HEK293 (cell line): ENCODE results near the gene MFSD2B.

Source experiments
- CTCF ChIA-PET: fragments of 350-600 bp; formaldehyde crosslinking; extraction: SDS; loops from one replicate; lab custom pipeline; 2021; ENCODE audit warnings: antibody characterized with exemption; lab: Yijun Ruan, JAX
- POLR2A ChIA-PET: fragments of 300-600 bp; formaldehyde crosslinking; extraction: SDS; loops from one replicate; lab custom pipeline; 2020; ENCODE audit warnings: antibody characterized with exemption, inconsistent platforms; lab: Yijun Ruan, JAX
- H3K27ac ChIP-seq: fragments of 200-500 bp; sonication (Bioruptor generic); 2 replicates; pipeline ENCODE4 v1.5.1; 2014; ENCODE audit warnings: low read depth, low read length, control low read depth, inconsistent platforms; ENCODE audit errors: extremely low read depth
- H3K36me3 ChIP-seq, 2 experiments: fragments of 200-500 bp in 1 of 2; sonication (Bioruptor generic) in 1 of 2; 1 replicate in 1 of 2; 2 replicates in 1 of 2; pipeline ENCODE4 v1.5.1; 2014 to 2017; ENCODE audit warnings: inconsistent platforms in 2 of 2, low read length in 2 of 2; ENCODE audit not compliant: control insufficient read depth in 2 of 2, insufficient read depth in 1 of 2
- H3K4me1 ChIP-seq: fragments of 200-500 bp; sonication (Bioruptor generic); 2 replicates; pipeline ENCODE4 v1.5.1; 2014; ENCODE audit warnings: mild to moderate bottlenecking, low read length, inconsistent platforms; ENCODE audit not compliant: control insufficient read depth, insufficient read depth
- H3K4me3 ChIP-seq: 2 replicates; pipeline ENCODE4 v1.5.1; 2011; ENCODE audit warnings: low read depth, mild to moderate bottlenecking, control low read depth, low read length, moderate library complexity
- H3K9me3 ChIP-seq: fragments of 200-500 bp; sonication (Bioruptor generic); 2 replicates; pipeline ENCODE4 v1.5.1; 2014; ENCODE audit warnings: low read depth, low read length, inconsistent platforms; ENCODE audit not compliant: control insufficient read depth, insufficient read depth
- FEZF1 ChIP-seq: fragments of 450-650 bp; formaldehyde crosslinking; IDR thresholded peaks from 2 replicates; pipeline ENCODE4 v1.5.1; 2016; ENCODE audit warnings: missing biosample characterization, missing genetic modification characterization
- INSM2 ChIP-seq: fragments of 450-650 bp; formaldehyde crosslinking; IDR thresholded peaks from 2 replicates; pipeline ENCODE4 v1.5.1; 2016; ENCODE audit warnings: missing biosample characterization, missing genetic modification characterization
- KLF1 ChIP-seq: fragments of 450-650 bp; formaldehyde crosslinking; IDR thresholded peaks from 2 replicates; pipeline ENCODE4 v1.5.1; 2016; ENCODE audit warnings: missing biosample characterization, missing genetic modification characterization
- PRDM1 ChIP-seq: fragments of 450-650 bp; formaldehyde crosslinking; IDR thresholded peaks from 2 replicates; pipeline ENCODE4; 2016; ENCODE audit warnings: missing biosample characterization, missing genetic modification characterization
- RBAK ChIP-seq: fragments of 450-650 bp; formaldehyde crosslinking; IDR thresholded peaks from 2 replicates; pipeline ENCODE4 v1.5.1; 2016; ENCODE audit warnings: missing biosample characterization, missing genetic modification characterization
- ZBTB17 ChIP-seq: fragments of 450-650 bp; formaldehyde crosslinking; IDR thresholded peaks from 2 replicates; pipeline ENCODE4 v1.5.1; 2016; ENCODE audit warnings: missing biosample characterization, missing genetic modification characterization
- ZBTB8A ChIP-seq: fragments of 450-650 bp; formaldehyde crosslinking; IDR thresholded peaks from 2 replicates; pipeline ENCODE4 v1.5.1; 2016; ENCODE audit warnings: missing biosample characterization, missing genetic modification characterization
- ZFP69B ChIP-seq: fragments of 450-650 bp; formaldehyde crosslinking; IDR thresholded peaks from 2 replicates; pipeline ENCODE4 v1.5.1; 2016; ENCODE audit warnings: missing biosample characterization, missing genetic modification characterization
- ZNF155 ChIP-seq: fragments of 450-650 bp; formaldehyde crosslinking; IDR thresholded peaks from 2 replicates; pipeline ENCODE4 v1.5.1; 2016; ENCODE audit warnings: missing biosample characterization, missing genetic modification characterization
- ZNF157 ChIP-seq: fragments of 450-650 bp; formaldehyde crosslinking; IDR thresholded peaks from 2 replicates; pipeline ENCODE4 v1.5.1; 2016; ENCODE audit warnings: missing biosample characterization, missing genetic modification characterization
- ZNF266 ChIP-seq: fragments of 450-650 bp; formaldehyde crosslinking; IDR thresholded peaks from 2 replicates; pipeline ENCODE4 v1.5.1; 2016; ENCODE audit warnings: missing biosample characterization, missing genetic modification characterization, low read depth
- ZNF274 ChIP-seq, 2 experiments: fragments of 200-500 bp in 1 of 2; fragments of 450-650 bp in 1 of 2; sonication (Bioruptor generic) in 1 of 2; formaldehyde crosslinking in 1 of 2; IDR thresholded peaks; 2 replicates each; pipeline versions ENCODE4 v1.5.1 to v1.6.1; 2014 to 2016; ENCODE audit warnings: borderline replicate concordance in 1 of 2, inconsistent platforms in 1 of 2, low read length in 1 of 2, missing biosample characterization in 1 of 2, missing genetic modification characterization in 1 of 2
- ZNF350 ChIP-seq: fragments of 450-650 bp; formaldehyde crosslinking; IDR thresholded peaks from 2 replicates; pipeline ENCODE4 v1.5.0; 2017; ENCODE audit warnings: missing biosample characterization, mild to moderate bottlenecking, missing genetic modification characterization
- ZNF416 ChIP-seq: fragments of 450-650 bp; formaldehyde crosslinking; IDR thresholded peaks from 2 replicates; pipeline ENCODE4 v1.5.1; 2016; ENCODE audit warnings: missing biosample characterization, missing genetic modification characterization
- ZNF549 ChIP-seq: fragments of 450-650 bp; IDR thresholded peaks from 2 replicates; pipeline ENCODE4 v1.5.1; 2018; ENCODE audit warnings: missing biosample characterization, missing genetic modification characterization, mild to moderate bottlenecking, inconsistent platforms, moderate library complexity
- ZNF585B ChIP-seq: fragments of 450-650 bp; formaldehyde crosslinking; IDR thresholded peaks from 2 replicates; pipeline ENCODE4 v1.5.1; 2016; ENCODE audit warnings: missing biosample characterization, missing genetic modification characterization
- ZNF654 ChIP-seq: fragments of 450-650 bp; formaldehyde crosslinking; IDR thresholded peaks from 2 replicates; pipeline ENCODE4 v1.5.1; 2016; ENCODE audit warnings: low read depth, missing biosample characterization, missing genetic modification characterization
- ZNF658 ChIP-seq: fragments of 450-650 bp; formaldehyde crosslinking; IDR thresholded peaks from 2 replicates; pipeline ENCODE4; 2016; ENCODE audit warnings: missing biosample characterization, missing genetic modification characterization
- ZNF692 ChIP-seq: fragments of 450-650 bp; formaldehyde crosslinking; IDR thresholded peaks from 2 replicates; pipeline ENCODE4 v1.5.1; 2016; ENCODE audit warnings: missing biosample characterization, missing genetic modification characterization

The MFSD2B gene

GRCh38 chr2:24021122-24021998 lies 11.5 kb downstream of the MFSD2B start:
- no peaks in the 10 kb centered on the region for H3K9me3 ChIP-seq
- CTCF ChIA-PET = interaction anchor here (0.6 to 1.2 kb wide), 7 partner anchors 9 to 86 kb away, joined by 3 to 5 read pairs (median 3); partner anchors contain the start of genes SF3B6 and TP53I3
- no peaks in the 10 kb centered on the region for H3K4me1 ChIP-seq
- no peak overlapping the region for H3K4me3 ChIP-seq
- H3K27ac ChIP-seq = no peak overlapping the region
- H3K36me3 ChIP-seq = peaks cover 0 to 28% of the 10 kb centered on the region in 2 experiments; a peak in 2 of 3 replicates
- POLR2A ChIA-PET = interaction anchor here (0.5 to 1.6 kb wide), 2 partner anchors 26 to 355 kb away, joined by 5 to 7 read pairs; partner anchors contain the start of gene WDCP
- TF ChIP-seq PRDM1 (no peak), INSM2 (tag by site-specific recombination) (no peak), ZNF692 (no peak), ZNF157 (tag by site-specific recombination) (no peak), ZNF155 (tag by site-specific recombination) (no peak), ZNF654 (0 out of 2 replicates have a peak, but pooled peaks have one; percentile 10), ZNF350 (tag by site-specific recombination) (no peak), ZBTB17 (peak; percentile 41; the same call in 1 of the 2 replicates), ZNF658 (tag by site-specific recombination) (no peak), ZFP69B (tag by site-specific recombination) (no peak), ZNF416 (tag by site-specific recombination) (no peak), ZBTB8A (tag by site-specific recombination) (no peak), KLF1 (no peak)

- H3K4me3 ChIP-seq = no peak overlapping the region
- peaks cover 0 to 33% of the 10 kb centered on the region in 2 experiments; a peak in 2 of 3 replicates for H3K36me3 ChIP-seq
- no peak for TF ChIP-seq FEZF1 (tag by site-specific recombination)
- no peak for TF ChIP-seq ZNF274 (IDR thresholded peaks at IDR 0.05; ENCODE audit: low read length)
- no peak for TF ChIP-seq ZNF274 (tag by site-specific recombination; IDR thresholded peaks at IDR 0.05; ENCODE audit: borderline replicate concordance)
- no peak for TF ChIP-seq ZNF585B
- no peak for TF ChIP-seq ZNF549
- TF ChIP-seq ZNF266 (tag by site-specific recombination) = no peak
- no peak for TF ChIP-seq RBAK (tag by site-specific recombination)
- ChIA-PET POLR2A (interaction anchor here (0.6 to 1.6 kb wide), 3 partner anchors 25 to 96 kb away, joined by 3 to 5 read pairs (median 5); partner anchors contain the start of genes ATAD2B and WDCP), CTCF (interaction anchor here (0.7 to 1.2 kb wide), 4 partner anchors 14 to 85 kb away, joined by 3 read pairs; partner anchors contain the start of gene SF3B6)
- H3K9me3 ChIP-seq = no peaks in the 10 kb centered on the region
- H3K4me1 ChIP-seq = no peaks in the 10 kb centered on the region
- H3K27ac ChIP-seq = no peak overlapping the region
Observed at GRCh38 chr2:24022324-24022974, 12.6 kb downstream of the MFSD2B start.
